GM18505 (cell line): ENCODE measurements around the gene CTCF.

Experiments
- ATAC-seq: cut with Tn5 transposase; IDR thresholded peaks from one replicate; pipeline ENCODE4 v1.9.1; 2021; ENCODE audit not compliant: unreplicated experiment
- POLR2A ChIP-seq: IDR thresholded peaks from 4 replicates; pipeline ENCODE4 v1.6.1; 2011; ENCODE audit warnings: borderline replicate concordance; ENCODE audit not compliant: insufficient read depth, insufficient read length; ENCODE audit errors: extremely low read depth

The CTCF gene

GRCh38 chr16:67674851-67675578 is 112.7 kb downstream of the CTCF start:
- no peak for TF ChIP-seq POLR2A
- no peak for ATAC-seq

- no peak for TF ChIP-seq POLR2A
- no peak for ATAC-seq
These were observed 113.2 kb downstream of the CTCF start for GRCh38 chr16:67675579-67675935.

- no peak for ATAC-seq
- TF ChIP-seq POLR2A, result no peak
These were observed 113.7 kb downstream of the CTCF start for GRCh38 chr16:67675999-67676398.

GRCh38 chr16:67676516-67676915 is 114.2 kb downstream of the CTCF start:
- ATAC-seq, result no peak
- TF ChIP-seq POLR2A, result no peak

GRCh38 chr16:67676939-67677338 is 114.6 kb downstream of the CTCF start:
- TF ChIP-seq POLR2A, result no peak
- no peak for ATAC-seq

GRCh38 chr16:67677712-67678111 is 115.4 kb downstream of the CTCF start:
- TF ChIP-seq POLR2A, result no peak
- ATAC-seq, result no peak

GRCh38 chr16:67678354-67679023 is 116.2 kb downstream of the CTCF start:
- TF ChIP-seq POLR2A, result no peak

GRCh38 chr16:67679935-67680897 is 117.9 kb downstream of the CTCF start:
- no peak for TF ChIP-seq POLR2A
- no peak for ATAC-seq

More at GRCh38 chr16:67678354-67679023, 116.2 kb downstream of the CTCF start:
- no peak for ATAC-seq

- TF ChIP-seq POLR2A, result no peak
- no peak for ATAC-seq
These were observed 121.4 kb downstream of the CTCF start for GRCh38 chr16:67683767-67684166.

GRCh38 chr16:67685388-67686112 is 123.2 kb downstream of the CTCF start:
- TF ChIP-seq POLR2A, result no peak

More at GRCh38 chr16:67685388-67686112, 123.2 kb downstream of the CTCF start:
- ATAC-seq, result no peak
